CD4-positive, alpha-beta T cell treated with Interleukin-2 at 100 ng/mL for 4 hours (primary cell): Measurements from ENCODE around the gene KPTN.

Experiments
- DNase-seq: peaks from one replicate; pipeline ENCODE4 v3.0.0-alpha.2; 2020; ENCODE audit warnings: low spot score

The KPTN gene

GRCh38 chr19:47483800-47484690, at the start of gene KPTN:
Gene KPTN (minus strand): TSS chr19:47484219. CDS start chr19:47484160, 59 bp downstream.
- DNase-seq = peak; percentile 86

DNA sequence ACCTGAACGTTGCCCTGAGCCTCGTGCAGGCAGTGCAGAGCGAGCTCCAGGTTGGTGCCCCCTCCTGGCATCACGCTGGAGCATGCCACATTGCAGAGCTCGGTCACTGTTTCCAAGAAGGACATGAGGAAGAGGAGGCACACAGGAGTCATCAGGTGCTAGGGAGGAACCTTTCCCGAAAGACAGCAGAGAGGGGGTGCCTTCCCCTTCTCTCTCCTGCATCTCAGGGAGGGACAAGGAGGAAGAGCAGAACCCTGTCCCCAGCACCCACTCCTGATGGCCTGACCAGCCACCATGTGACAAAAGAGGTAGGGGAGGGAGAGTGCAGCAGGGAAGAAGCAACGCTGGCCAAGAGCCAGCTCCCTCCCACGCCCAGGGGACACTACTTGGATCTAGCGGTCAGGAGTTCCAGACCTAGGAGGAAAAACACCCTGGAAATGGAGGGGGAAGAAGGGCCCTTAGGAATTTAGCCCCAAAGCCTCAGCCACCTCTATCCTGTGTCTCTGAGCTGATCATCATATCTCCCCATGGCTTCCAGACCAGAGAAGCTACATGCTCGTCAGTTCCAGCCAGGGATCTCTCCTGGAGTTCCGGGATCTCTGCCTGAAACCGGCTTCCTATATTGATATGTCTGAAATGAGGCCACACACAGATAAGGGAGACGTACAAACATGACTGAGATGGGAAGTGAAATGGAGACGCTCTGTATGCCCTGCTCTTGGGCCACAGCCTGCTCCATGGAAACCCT, 47.8 kb upstream of the KPTN start:
- no peak for DNase-seq

- DNase-seq = no peak
These were observed 45.2 kb upstream of the KPTN start for GRCh38 chr19:47529018-47529742.

DNA sequence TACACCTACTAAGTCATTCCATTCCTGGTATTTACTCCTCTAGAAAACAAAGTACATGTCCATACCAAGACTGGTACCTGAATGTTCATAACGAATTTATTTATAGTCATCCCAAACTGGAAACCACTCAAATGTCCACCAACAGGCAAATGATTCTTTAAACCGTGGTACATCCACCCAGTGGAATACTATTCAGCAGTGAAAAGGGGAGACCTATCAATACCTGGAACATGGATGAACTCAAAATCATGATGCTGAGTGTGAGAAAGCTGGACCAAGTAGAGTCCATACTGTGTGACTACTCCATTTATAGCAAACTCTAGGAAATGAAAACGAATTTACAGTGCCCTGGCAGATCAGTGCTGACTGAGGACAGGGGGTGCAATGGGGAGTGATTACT, 42.8 kb upstream of the KPTN start:
- no peak for DNase-seq

- no peak for DNase-seq
These were observed 39.5 kb upstream of the KPTN start for GRCh38 chr19:47523473-47523872.

DNA sequence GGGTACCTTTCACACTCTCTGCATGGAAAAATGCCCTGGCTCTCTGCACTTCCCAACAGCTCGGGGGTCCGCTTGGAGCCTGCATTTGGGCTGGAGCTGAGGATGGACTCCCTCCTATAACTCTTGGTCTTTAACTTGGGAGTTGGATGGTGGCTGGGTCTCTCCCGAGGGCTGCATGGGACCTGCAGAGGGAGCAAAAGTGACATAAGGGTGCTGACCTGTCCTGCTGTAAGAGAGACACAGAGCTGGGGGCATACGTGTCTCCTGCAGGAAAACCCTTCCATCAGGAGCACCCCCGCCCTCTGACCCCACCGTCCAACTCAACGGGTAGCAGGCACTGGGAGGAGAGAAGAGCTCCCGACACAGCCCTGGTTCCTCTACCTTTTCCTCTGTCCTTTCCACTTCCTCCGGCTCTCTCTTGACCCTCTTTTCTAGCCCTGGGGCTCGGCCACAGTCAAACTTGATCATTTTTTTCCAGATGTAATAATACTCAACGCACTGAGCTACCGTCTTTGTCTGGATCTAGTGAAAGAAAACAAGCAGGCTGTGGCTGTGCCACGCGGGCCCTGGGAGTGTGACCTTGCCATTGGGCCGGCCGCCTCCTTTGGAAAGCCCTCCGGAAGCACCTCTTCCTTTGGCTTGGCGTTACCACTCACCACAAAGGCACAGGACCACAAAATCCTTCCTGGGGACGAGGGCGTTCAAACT, 37.6 kb upstream of the KPTN start:
- no peak for DNase-seq

GRCh38 chr19:47520839-47521238, 36.8 kb upstream of the KPTN start:
- no peak for DNase-seq

- DNase-seq = no peak
These were observed 36.4 kb upstream of the KPTN start for GRCh38 chr19:47520343-47520806.

- DNase-seq = no peak
These were observed 34.8 kb upstream of the KPTN start for GRCh38 chr19:47518854-47519253.

- peak; percentile 53 for DNase-seq
These were observed 34.1 kb upstream of the KPTN start for GRCh38 chr19:47518139-47518538.

DNA sequence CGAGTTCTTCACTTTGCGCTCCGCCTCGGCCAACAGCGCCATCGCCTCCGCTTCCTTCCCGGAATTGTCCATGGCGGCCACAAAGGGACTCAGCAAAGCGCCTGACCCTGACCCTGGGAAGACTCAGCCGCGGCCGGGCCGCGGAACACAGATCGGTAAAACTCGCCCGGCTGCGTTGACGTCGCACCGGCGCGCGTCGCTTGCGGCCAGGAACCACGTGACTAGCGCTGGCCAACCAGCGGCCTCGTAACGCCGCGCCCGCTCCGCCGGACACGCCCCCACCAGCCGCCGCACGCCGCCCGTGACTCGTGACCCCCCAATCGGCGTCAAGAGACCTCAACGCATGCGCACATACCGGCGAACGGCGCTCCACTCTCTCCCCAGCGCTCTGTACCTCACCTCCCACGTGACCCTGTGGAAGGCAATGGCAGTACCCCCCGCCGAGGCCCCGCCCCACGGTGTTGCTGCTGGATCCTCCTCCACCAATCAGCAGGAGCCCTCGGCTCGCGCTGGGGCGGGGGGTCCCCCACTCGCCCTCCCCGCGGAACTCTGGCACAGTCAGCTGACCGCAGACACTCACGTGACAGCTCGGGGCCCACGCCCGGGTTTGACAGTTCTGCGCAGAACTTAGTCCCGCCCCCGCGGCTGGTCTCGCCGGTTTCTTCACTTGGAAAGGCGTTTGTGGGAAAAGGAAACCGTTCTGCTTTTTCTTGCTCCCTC, 31.0 kb upstream of the KPTN start, which contains the start of gene NAPA:
Gene NAPA, minus strand, starts transcription at position 195 of the 720 bp plus-strand sequence. Its CDS starts 123 bp downstream, at position 72.
- peak; percentile 100 for DNase-seq

DNA sequence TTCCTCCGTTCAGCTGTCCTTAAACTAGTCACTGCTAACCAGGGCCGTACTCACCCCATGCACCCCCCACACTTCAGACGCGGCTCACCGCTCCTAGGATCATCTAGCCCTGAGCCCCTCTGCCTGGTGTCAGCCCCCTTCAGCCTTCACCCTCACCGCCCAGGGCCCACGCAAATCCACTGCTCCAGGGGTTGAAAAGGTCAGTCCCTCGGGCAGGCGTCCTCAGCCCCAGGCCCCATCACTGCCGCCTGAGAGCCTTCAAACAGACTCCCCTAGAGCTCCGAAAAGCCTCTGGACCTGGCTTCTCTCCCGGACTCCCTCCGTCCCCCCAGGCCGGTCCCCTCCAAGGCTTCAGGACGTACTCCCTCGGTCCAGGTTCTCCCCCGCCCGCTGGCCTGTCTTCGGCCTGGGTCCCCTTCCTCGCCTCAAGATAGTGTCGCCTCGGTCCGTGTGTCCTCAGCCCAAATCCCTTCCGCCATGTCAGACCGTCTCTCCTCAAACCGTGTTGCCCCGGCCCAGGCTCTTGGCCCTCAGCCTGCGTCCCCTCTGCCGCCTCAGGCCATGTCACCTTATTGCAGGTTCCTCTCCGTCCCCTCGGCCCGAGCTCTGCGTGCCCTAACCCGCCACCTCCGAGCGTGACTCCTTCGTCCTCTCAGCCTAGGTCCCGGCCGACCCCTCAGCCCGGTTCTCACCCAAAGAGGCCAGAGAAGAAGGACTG, 30.3 kb upstream of the KPTN start:
- DNase-seq = no peak

DNA sequence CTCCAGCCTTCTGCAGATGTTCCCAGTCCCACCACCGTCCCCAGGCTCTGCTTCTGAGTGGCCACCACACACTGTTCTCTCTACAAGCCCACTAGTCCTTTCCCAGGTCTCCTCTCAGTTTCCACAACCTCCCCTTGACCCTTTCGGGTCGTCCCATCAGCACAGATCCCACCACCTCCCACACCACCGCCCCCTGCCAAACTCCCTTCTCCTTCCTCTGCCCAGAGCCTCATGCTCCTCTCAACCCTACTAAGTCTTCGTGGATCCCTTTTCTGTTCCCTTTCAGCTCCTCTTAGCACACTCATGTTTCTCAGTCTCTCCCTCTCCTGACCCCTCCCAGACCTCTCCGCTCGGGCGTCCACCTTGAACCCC, 28.9 kb upstream of the KPTN start:
- no peak for DNase-seq

DNA sequence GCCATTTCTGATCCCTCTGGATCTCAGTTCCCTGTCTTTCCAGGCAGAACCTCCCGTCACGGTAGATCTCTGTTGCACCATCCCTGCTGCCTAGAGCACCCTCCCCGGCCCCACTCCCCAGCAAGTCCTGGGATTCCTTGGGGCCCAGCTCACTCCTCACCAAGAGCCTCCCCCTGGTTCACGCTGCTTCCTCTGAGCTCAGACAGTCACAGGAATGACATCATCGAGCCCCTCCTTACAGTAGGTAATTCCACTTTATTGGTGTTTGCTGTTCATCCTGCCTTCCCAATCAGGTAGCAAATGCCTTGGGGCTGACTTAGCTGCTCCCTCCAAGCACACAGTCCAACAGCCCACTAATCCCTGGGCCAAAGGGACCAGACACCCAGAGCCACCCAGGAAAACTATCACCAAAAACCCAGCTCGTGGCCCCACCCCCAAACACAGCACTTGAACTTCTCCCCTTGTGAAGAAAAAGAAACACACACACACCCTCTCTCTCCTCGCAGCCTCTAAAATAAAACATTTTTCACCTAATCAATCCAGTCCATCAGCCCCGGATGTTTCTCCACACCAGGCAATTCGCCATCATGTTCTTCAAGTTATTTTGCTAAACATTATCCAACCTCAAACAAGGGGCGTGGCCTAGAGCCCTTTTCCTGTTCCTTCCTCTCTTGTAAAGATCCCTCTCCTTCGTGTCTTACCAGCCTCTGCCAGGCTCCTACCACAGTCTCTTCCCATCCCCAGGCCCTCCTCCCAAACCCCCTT, 28.3 kb upstream of the KPTN start:
- DNase-seq = no peak

DNA sequence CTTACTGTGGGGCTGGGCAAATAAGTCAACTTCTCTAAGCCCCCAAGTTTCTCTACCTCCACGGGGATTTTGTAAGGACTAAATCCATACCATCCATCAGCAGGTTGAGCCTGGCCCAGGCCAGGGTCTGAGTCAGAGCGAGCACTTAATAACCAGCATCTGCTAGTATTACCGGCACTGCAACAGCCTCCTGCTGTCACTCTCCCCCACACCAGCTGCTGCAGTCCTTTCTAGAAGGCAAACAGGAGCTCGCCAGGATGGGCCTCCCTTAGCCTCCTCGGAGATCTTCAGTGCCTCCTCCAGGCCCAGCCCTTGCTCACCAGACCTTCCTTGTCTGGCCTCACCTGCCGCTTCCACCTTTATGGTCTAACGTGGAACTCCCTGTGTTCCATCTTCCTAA, 27.7 kb upstream of the KPTN start:
- no peak for DNase-seq

- DNase-seq = no peak
These were observed 27.1 kb upstream of the KPTN start for GRCh38 chr19:47511128-47511517.

DNA sequence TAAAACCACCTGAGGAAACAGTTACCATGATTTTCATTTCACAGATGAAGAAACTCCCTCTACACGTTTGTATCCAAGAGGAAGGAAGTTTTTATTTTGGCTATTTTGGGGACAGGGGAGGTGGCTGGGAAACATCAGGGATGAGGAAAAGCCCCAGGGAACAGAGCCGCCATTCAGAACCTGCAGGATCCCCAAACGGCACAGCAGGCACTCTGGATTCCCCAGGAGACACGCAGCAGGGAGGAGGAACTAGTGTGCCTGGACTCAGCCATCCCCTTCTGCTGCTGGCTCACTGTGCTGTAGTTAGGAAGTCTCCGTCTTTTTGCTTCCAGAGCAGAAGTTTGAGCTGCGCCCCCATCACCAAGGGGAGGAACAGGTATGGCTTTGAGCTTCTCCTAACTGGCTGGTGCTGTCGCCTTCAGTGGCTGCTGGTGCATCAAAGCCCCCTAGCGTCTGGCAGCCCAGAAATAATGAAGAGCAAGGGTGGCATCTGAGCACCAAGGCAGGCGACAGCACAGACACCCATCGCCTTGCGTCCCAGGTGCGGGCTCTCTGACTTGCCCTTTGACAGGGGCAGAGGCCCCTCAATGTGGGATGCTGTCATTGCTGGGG, 26.6 kb upstream of the KPTN start:
- no peak for DNase-seq

DNA sequence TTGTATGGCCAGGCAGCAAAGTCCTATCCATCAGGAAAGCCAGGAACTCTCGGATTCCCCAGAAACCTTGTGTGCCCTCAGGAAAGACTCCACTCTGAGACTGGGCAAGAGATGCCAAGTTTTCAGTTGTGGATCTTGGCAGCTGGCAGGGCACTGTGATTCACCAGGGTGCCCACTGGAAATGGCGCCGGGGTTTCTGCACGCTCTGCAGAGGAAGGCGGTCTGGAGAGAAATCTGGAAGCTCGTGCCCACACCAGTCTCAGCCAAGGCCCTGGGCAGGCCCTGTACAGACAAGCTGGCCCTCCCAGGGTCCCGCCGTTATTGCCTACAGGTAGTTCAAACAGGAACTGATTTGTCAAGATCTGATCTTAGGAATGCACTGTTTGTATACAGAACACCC, 26.0 kb upstream of the KPTN start:
- no peak for DNase-seq

DNA sequence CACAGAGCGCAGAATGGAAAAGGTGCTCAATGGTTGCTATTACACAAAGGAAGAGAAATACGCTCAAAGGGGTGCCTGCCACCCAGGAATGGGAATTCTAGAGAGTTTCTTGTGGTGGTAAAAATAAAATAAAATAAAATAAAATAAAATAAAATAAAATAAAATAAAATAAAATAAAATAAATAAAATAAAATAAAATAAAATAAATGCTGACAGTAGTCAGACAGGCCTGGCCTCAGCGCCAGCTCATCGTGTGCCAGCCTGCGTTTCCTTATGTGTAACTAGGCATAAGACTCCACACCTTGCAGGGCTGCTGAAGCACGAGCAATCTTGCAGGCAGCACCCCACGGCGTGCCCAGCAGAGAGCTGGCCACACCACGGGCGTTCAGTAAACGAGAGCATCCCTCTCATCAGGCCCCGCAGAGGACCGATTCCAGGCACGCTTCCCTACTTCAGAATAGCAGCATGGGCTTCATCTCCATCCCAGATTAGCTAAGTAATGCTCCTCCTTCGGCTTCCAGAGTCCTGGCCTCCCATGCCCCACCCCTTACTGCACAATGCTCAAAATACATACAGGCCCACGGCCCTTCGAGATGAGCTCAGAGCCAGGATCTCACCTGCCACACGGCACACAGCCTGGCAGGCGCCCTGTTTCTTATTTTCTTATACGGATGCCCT, 25.3 kb upstream of the KPTN start:
- DNase-seq = no peak
